HG03280 (cell line): Measurements from ENCODE around the gene TMEM212.
"Not testable (repeated sequence)": the region's sequence is repeated elsewhere in the genome, so short reads cannot be mapped to it uniquely, and the experiment has no call there.

ENCODE experiments used
- ATAC-seq: cut with Tn5 transposase; IDR thresholded peaks from one replicate; pipeline ENCODE4 v1.9.1; 2021; ENCODE audit warnings: mild to moderate bottlenecking, moderate library complexity; ENCODE audit not compliant: unreplicated experiment

TMEM212 gene

GRCh38 chr3:171851660-171852058 is 8.5 kb downstream of the TMEM212 start:
- ATAC-seq = no peak

- ATAC-seq = no peak
These were observed 11.6 kb downstream of the TMEM212 start for GRCh38 chr3:171854649-171855305.

GRCh38 chr3:171858770-171859169 is 15.6 kb downstream of the TMEM212 start:
- not testable (repeated sequence) for ATAC-seq

- ATAC-seq = no peak
These were observed 17.8 kb downstream of the TMEM212 start for GRCh38 chr3:171860830-171861535.

GRCh38 chr3:171862392-171862791 is 19.2 kb downstream of the TMEM212 start:
- ATAC-seq = no peak

- ATAC-seq = no peak
These were observed 19.9 kb downstream of the TMEM212 start for GRCh38 chr3:171862993-171863521.

- ATAC-seq = no peak
These were observed 20.8 kb downstream of the TMEM212 start for GRCh38 chr3:171863920-171864319.

- no peak for ATAC-seq
These were observed 22.2 kb downstream of the TMEM212 start for GRCh38 chr3:171865191-171865865.

- no peak for ATAC-seq
These were observed 24.8 kb downstream of the TMEM212 start for GRCh38 chr3:171867981-171868380.

GRCh38 chr3:171871392-171872274 is 28.5 kb downstream of the TMEM212 start:
- ATAC-seq = no peak

- ATAC-seq = no peak
These were observed 30.4 kb downstream of the TMEM212 start for GRCh38 chr3:171873580-171873979.

GRCh38 chr3:171874251-171874681 is 31.1 kb downstream of the TMEM212 start:
- no peak for ATAC-seq

GRCh38 chr3:171874879-171875278 is 31.7 kb downstream of the TMEM212 start:
- no peak for ATAC-seq

GRCh38 chr3:171875923-171876412 is 32.8 kb downstream of the TMEM212 start:
- ATAC-seq = no peak

GRCh38 chr3:171876680-171877147 is 33.6 kb downstream of the TMEM212 start:
- ATAC-seq = no peak

- ATAC-seq = no peak
These were observed 35.5 kb downstream of the TMEM212 start for GRCh38 chr3:171878461-171879225.

GRCh38 chr3:171879472-171879871 is 36.3 kb downstream of the TMEM212 start:
- ATAC-seq = no peak

GRCh38 chr3:171880101-171880870 is 37.1 kb downstream of the TMEM212 start:
- ATAC-seq = no peak

GRCh38 chr3:171881251-171881650 is 38.1 kb downstream of the TMEM212 start:
- ATAC-seq = no peak
